Neural progenitor cell (in vitro differentiated cells): ENCODE results near the gene ZNF683. TPM values are rescaled to one million over a fixed set of nuclear protein-coding genes. Genes with fewer than 3 reads are reported as not detected.
"Not testable (repeated sequence)": the region's sequence is repeated elsewhere in the genome, so short reads cannot be mapped to it uniquely, and the experiment has no call there.

Experiments
- DNase-seq: peaks from one replicate; pipeline ENCODE4 v3.0.0-alpha.2; 2016; ENCODE audit warnings: low spot score
- H2AFZ ChIP-seq: fragments of 200-600 bp; sonication (generic); replicated peaks from 2 replicates; pipeline ENCODE4 v1.6.1; 2016; ENCODE audit warnings: antibody characterized with exemption
- H3F3A ChIP-seq: fragments of 200-600 bp; sonication (generic); 2 replicates; pipeline ENCODE4 v1.6.1; 2016; ENCODE audit warnings: antibody characterized with exemption, low read depth
- H3K27ac ChIP-seq: fragments of 200-600 bp; sonication (generic); 2 replicates; pipeline ENCODE4 v1.5.1; 2016; ENCODE audit warnings: mild to moderate bottlenecking
- H3K27me3 ChIP-seq: fragments of 200-600 bp; sonication (generic); 2 replicates; pipeline ENCODE4 v1.6.1; 2016; ENCODE audit warnings: mild to moderate bottlenecking, moderate library complexity
- H3K36me3 ChIP-seq: fragments of 200-600 bp; sonication (generic); 2 replicates; pipeline ENCODE4 v1.5.1; 2016
- H3K4me1 ChIP-seq: fragments of 200-600 bp; sonication (generic); 2 replicates; pipeline ENCODE4 v1.6.1; 2016; ENCODE audit warnings: mixed run types
- H3K4me2 ChIP-seq: fragments of 200-600 bp; sonication (generic); 2 replicates; pipeline ENCODE4 v1.6.1; 2016
- H3K4me3 ChIP-seq: fragments of 200-600 bp; sonication (generic); 2 replicates; pipeline ENCODE4 v1.5.1; 2016
- H3K79me2 ChIP-seq: fragments of 200-600 bp; sonication (generic); 2 replicates; pipeline ENCODE4 v1.6.1; 2016; ENCODE audit warnings: low read depth
- H3K9ac ChIP-seq: fragments of 200-600 bp; sonication (generic); 2 replicates; pipeline ENCODE4 v1.6.1; 2016
- H3K9me3 ChIP-seq: fragments of 200-600 bp; sonication (generic); 2 replicates; pipeline ENCODE4 v1.5.1; 2016; ENCODE audit warnings: low read depth
- H4K20me1 ChIP-seq: fragments of 200-600 bp; sonication (generic); 2 replicates; pipeline ENCODE4 v1.6.1; 2016; ENCODE audit warnings: low read depth
- H3K27ac Mint-ChIP-seq: 3 replicates; pipeline ENCODE4 v1.8.0; 2021; ENCODE audit warnings: mixed read lengths
- H3K27me3 Mint-ChIP-seq: 2 replicates; pipeline ENCODE4 v1.8.0; 2022; ENCODE audit warnings: low read depth, mild to moderate bottlenecking, inconsistent platforms, moderate library complexity, mixed read lengths; ENCODE audit not compliant: insufficient read depth
- H3K36me3 Mint-ChIP-seq: 3 replicates; pipeline ENCODE4 v1.8.0; 2021; ENCODE audit warnings: mixed read lengths
- H3K4me1 Mint-ChIP-seq: 3 replicates; pipeline ENCODE4 v1.8.0; 2021; ENCODE audit warnings: mixed read lengths
- H3K4me3 Mint-ChIP-seq: 3 replicates; pipeline ENCODE4 v1.8.0; 2021; ENCODE audit warnings: mild to moderate bottlenecking, moderate library complexity, mixed read lengths
- H3K9me3 Mint-ChIP-seq: 3 replicates; pipeline ENCODE4 v1.8.0; 2020; ENCODE audit warnings: mixed read lengths
- CTCF ChIP-seq: fragments of 200-600 bp; sonication (generic); IDR thresholded peaks from 2 replicates; pipeline ENCODE4 v1.5.1; 2017; ENCODE audit warnings: antibody characterized with exemption, mild to moderate bottlenecking
- EZH2 ChIP-seq: fragments of 200-600 bp; sonication (generic); IDR thresholded peaks from 2 replicates; pipeline ENCODE4 v1.6.1; 2017; ENCODE audit warnings: antibody characterized with exemption, mild to moderate bottlenecking, moderate library complexity
- EZH2phosphoT487 ChIP-seq: fragments of 200-600 bp; sonication (generic); IDR thresholded peaks from 2 replicates; pipeline ENCODE4 v1.6.1; 2017; ENCODE audit warnings: antibody characterized with exemption
- total RNA-seq: library from RNA; depleted of rRNA; stranded (reverse); fragments of >200 nt; gene quantifications from 2 replicates; pipeline ENCODE4 v1.2.3, GENCODE V29; 2015; ENCODE audit warnings: low replicate concordance

ZNF683 gene
- total RNA-seq, 1 donor from 2014 or later: not detected

- Histone ChIP-seq H3F3A (no peaks in the 10 kb centered on the region), H3K9me3 (no peaks in the 10 kb centered on the region), H3K4me3 (no peak overlapping the region), H3K36me3 (no peaks in the 10 kb centered on the region), H4K20me1 (no peaks in the 10 kb centered on the region), H3K9ac (no peak overlapping the region), H3K4me2 (no peak overlapping the region), H2AFZ (no peak overlapping the region), H3K27me3 (no peaks in the 10 kb centered on the region), H3K4me1 (no peaks in the 10 kb centered on the region), H3K79me2 (no peaks in the 10 kb centered on the region), H3K27ac (no peak overlapping the region)
- peaks cover 7% of the 10 kb centered on the region for H3K27me3 Mint-ChIP-seq
- DNase-seq: no peak
- peaks cover 2% of the 10 kb centered on the region for H3K9me3 Mint-ChIP-seq
- no peak overlapping the region for H3K27ac Mint-ChIP-seq
- H3K4me3 Mint-ChIP-seq: no peak overlapping the region
- peaks cover 11% of the 10 kb centered on the region for H3K4me1 Mint-ChIP-seq
- TF ChIP-seq CTCF (no peak), EZH2phosphoT487 (no peak), EZH2 (no peak)
- H3K36me3 Mint-ChIP-seq: no peaks in the 10 kb centered on the region
These were observed 3.5 kb upstream of the ZNF683 start for GRCh38 chr1:26376050-26376449.

GRCh38 chr1:26375081-26375480 lies 2.5 kb upstream of the ZNF683 start:
- Mint-ChIP-seq H3K4me1 (peaks cover 11% of the 10 kb centered on the region), H3K36me3 (no peaks in the 10 kb centered on the region), H3K27me3 (peaks cover 7% of the 10 kb centered on the region), H3K4me3 (no peak overlapping the region), H3K9me3 (peaks cover 5% of the 10 kb centered on the region), H3K27ac (peak overlapping the region; percentile 15)
- H3F3A ChIP-seq: no peaks in the 10 kb centered on the region
- H3K4me1 ChIP-seq: no peaks in the 10 kb centered on the region
- H3K27me3 ChIP-seq: no peaks in the 10 kb centered on the region
- no peak overlapping the region for H3K4me3 ChIP-seq
- no peak overlapping the region for H3K4me2 ChIP-seq
- no peaks in the 10 kb centered on the region for H4K20me1 ChIP-seq
- no peaks in the 10 kb centered on the region for H3K79me2 ChIP-seq
- H2AFZ ChIP-seq: no peak overlapping the region
- no peak for DNase-seq
- TF ChIP-seq CTCF (no peak), EZH2 (no peak), EZH2phosphoT487 (no peak)
- no peak overlapping the region for H3K9ac ChIP-seq
- no peaks in the 10 kb centered on the region for H3K9me3 ChIP-seq
- H3K27ac ChIP-seq: no peak overlapping the region
- no peaks in the 10 kb centered on the region for H3K36me3 ChIP-seq

GRCh38 chr1:26374361-26374760 lies 1.8 kb upstream of the ZNF683 start:
- H3K36me3 ChIP-seq, H3K27ac Mint-ChIP-seq, H3K4me1 ChIP-seq, DNase-seq, H3K4me2 ChIP-seq, H4K20me1 ChIP-seq, H3K4me3 ChIP-seq, H3K27me3 ChIP-seq, H3K9me3 ChIP-seq, H3K36me3 Mint-ChIP-seq, H3K27me3 Mint-ChIP-seq, H3K27ac ChIP-seq, H3K9me3 Mint-ChIP-seq, H3K9ac ChIP-seq, H3F3A ChIP-seq, H3K4me3 Mint-ChIP-seq, H3K79me2 ChIP-seq: not testable (repeated sequence)
- peaks cover 11% of the 10 kb centered on the region for H3K4me1 Mint-ChIP-seq
- H2AFZ ChIP-seq: peak overlapping the region; percentile 48

GRCh38 chr1:26373789-26374188 lies 1.2 kb upstream of the ZNF683 start:
- Histone ChIP-seq H3K4me3 (no peak overlapping the region), H3K27me3 (no peaks in the 10 kb centered on the region), H3F3A (no peaks in the 10 kb centered on the region), H3K4me1 (no peaks in the 10 kb centered on the region), H3K36me3 (no peaks in the 10 kb centered on the region), H3K9ac (no peak overlapping the region), H3K27ac (no peak overlapping the region), H4K20me1 (no peaks in the 10 kb centered on the region), H3K9me3 (no peaks in the 10 kb centered on the region), H3K4me2 (no peak overlapping the region), H2AFZ (peak overlapping the region; percentile 48), H3K79me2 (no peaks in the 10 kb centered on the region)
- Mint-ChIP-seq H3K4me1 (peaks cover 11% of the 10 kb centered on the region), H3K36me3 (no peaks in the 10 kb centered on the region), H3K9me3 (peaks cover 5% of the 10 kb centered on the region), H3K27me3 (peaks cover 6% of the 10 kb centered on the region), H3K27ac (peak overlapping the region; percentile 54), H3K4me3 (no peak overlapping the region)
- no peak for TF ChIP-seq CTCF
- no peak for TF ChIP-seq EZH2
- no peak for TF ChIP-seq EZH2phosphoT487
- DNase-seq: no peak
